Measurements from ENCODE around the gene HLA-E. TPM values are rescaled to one million over a fixed set of nuclear protein-coding genes. Genes with fewer than 3 reads are reported as not detected.

HLA-E gene
- total and polyA plus RNA-seq, 2 of the 13 experiments (the other 11 are each of a cell fraction or from before 2014, with no cell fraction given): 45.2 to 90.4 TPM

- no peak for TF ChIP-seq ZNF407 (CRISPR knock-in tag; IDR thresholded peaks at IDR 0.05; ENCODE audit: not compliant biosample characterization)
- TF ChIP-seq, protein P1, sequence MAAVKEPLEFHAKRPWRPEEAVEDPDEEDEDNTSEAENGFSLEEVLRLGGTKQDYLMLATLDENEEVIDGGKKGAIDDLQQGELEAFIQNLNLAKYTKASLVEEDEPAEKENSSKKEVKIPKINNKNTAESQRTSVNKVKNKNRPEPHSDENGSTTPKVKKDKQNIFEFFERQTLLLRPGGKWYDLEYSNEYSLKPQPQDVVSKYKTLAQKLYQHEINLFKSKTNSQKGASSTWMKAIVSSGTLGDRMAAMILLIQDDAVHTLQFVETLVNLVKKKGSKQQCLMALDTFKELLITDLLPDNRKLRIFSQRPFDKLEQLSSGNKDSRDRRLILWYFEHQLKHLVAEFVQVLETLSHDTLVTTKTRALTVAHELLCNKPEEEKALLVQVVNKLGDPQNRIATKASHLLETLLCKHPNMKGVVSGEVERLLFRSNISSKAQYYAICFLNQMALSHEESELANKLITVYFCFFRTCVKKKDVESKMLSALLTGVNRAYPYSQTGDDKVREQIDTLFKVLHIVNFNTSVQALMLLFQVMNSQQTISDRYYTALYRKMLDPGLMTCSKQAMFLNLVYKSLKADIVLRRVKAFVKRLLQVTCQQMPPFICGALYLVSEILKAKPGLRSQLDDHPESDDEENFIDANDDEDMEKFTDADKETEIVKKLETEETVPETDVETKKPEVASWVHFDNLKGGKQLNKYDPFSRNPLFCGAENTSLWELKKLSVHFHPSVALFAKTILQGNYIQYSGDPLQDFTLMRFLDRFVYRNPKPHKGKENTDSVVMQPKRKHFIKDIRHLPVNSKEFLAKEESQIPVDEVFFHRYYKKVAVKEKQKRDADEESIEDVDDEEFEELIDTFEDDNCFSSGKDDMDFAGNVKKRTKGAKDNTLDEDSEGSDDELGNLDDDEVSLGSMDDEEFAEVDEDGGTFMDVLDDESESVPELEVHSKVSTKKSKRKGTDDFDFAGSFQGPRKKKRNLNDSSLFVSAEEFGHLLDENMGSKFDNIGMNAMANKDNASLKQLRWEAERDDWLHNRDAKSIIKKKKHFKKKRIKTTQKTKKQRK (IDR thresholded peaks at IDR 0.05; ENCODE audit: low read length): no peak
- TF ChIP-seq ZSCAN29 (CRISPR knock-in tag; conservative IDR thresholded peaks at IDR 0.05): no peak
- TF ChIP-seq ATF7 (IDR thresholded peaks at IDR 0.05): no peak
- no peak for TF ChIP-seq ATF7 (CRISPR knock-in tag; IDR thresholded peaks at IDR 0.05)
- TF ChIP-seq BHLHE40 (IDR thresholded peaks at IDR 0.05; ENCODE audit: low read length): no peak
- TF ChIP-seq ISL2 (CRISPR knock-in tag; IDR thresholded peaks at IDR 0.05): no peak
- TF ChIP-seq ZNF251 (CRISPR knock-in tag; IDR thresholded peaks at IDR 0.05): no peak
- no peak for TF ChIP-seq ZNF577 (CRISPR knock-in tag; IDR thresholded peaks at IDR 0.05; ENCODE audit: borderline replicate concordance, low read depth)
- no peak for TF ChIP-seq ZNF121 (CRISPR knock-in tag; IDR thresholded peaks at IDR 0.05)
- no peak for TF ChIP-seq CAMTA2 (CRISPR knock-in tag; IDR thresholded peaks at IDR 0.05; ENCODE audit: borderline replicate concordance)
- no peak for TF ChIP-seq ZFP37 (CRISPR knock-in tag; IDR thresholded peaks at IDR 0.05; ENCODE audit: borderline replicate concordance)
- TF ChIP-seq, protein P2, sequence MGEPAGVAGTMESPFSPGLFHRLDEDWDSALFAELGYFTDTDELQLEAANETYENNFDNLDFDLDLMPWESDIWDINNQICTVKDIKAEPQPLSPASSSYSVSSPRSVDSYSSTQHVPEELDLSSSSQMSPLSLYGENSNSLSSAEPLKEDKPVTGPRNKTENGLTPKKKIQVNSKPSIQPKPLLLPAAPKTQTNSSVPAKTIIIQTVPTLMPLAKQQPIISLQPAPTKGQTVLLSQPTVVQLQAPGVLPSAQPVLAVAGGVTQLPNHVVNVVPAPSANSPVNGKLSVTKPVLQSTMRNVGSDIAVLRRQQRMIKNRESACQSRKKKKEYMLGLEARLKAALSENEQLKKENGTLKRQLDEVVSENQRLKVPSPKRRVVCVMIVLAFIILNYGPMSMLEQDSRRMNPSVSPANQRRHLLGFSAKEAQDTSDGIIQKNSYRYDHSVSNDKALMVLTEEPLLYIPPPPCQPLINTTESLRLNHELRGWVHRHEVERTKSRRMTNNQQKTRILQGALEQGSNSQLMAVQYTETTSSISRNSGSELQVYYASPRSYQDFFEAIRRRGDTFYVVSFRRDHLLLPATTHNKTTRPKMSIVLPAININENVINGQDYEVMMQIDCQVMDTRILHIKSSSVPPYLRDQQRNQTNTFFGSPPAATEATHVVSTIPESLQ (CRISPR knock-in tag; conservative IDR thresholded peaks at IDR 0.05): no peak
- no peak for TF ChIP-seq ATF5 (CRISPR knock-in tag; IDR thresholded peaks at IDR 0.05; ENCODE audit: low read depth)
Observed at GRCh38 chr6:30490026-30490876, 942 bp downstream of the HLA-E start (continued).
